DOHH2 (cell line): ENCODE data around the gene HTR2A.

Source experiments
- H3F3A ChIP-seq: fragments of 200-600 bp; sonication (generic), shearing (Covaris generic); 2 replicates; pipeline ENCODE4 v1.6.0; 2016; ENCODE audit warnings: antibody characterized with exemption, mild to moderate bottlenecking; ENCODE audit not compliant: control insufficient read depth, insufficient read depth
- H3K27ac ChIP-seq: fragments of 200-600 bp; sonication (generic); 2 replicates; pipeline ENCODE4 v1.5.1; 2014; ENCODE audit warnings: low read depth, mild to moderate bottlenecking, low read length, moderate library complexity
- H3K27me3 ChIP-seq: fragments of 200-600 bp; sonication (generic); 2 replicates; pipeline ENCODE4 v1.6.1; 2014; ENCODE audit warnings: mild to moderate bottlenecking, low read length, mixed read lengths; ENCODE audit not compliant: control insufficient read depth
- H3K36me3 ChIP-seq: fragments of 200-600 bp; sonication (generic); 2 replicates; pipeline ENCODE4 v1.6.1; 2014; ENCODE audit warnings: mild to moderate bottlenecking, low read length, moderate library complexity, mixed read lengths; ENCODE audit not compliant: control insufficient read depth
- H3K4me1 ChIP-seq: fragments of 200-600 bp; sonication (generic); 2 replicates; pipeline ENCODE4 v1.6.1; 2014; ENCODE audit warnings: mild to moderate bottlenecking, low read length, mixed read lengths; ENCODE audit not compliant: control insufficient read depth
- H3K4me2 ChIP-seq: fragments of 200-600 bp; sonication (generic); 2 replicates; pipeline ENCODE4 v1.6.0; 2014; ENCODE audit warnings: mild to moderate bottlenecking, low read length, moderate library complexity
- H3K4me3 ChIP-seq: fragments of 200-600 bp; sonication (generic); 2 replicates; pipeline ENCODE4 v1.5.1; 2014; ENCODE audit warnings: mild to moderate bottlenecking, low read length, mixed read lengths
- H3K79me2 ChIP-seq: fragments of 200-600 bp; sonication (generic); 2 replicates; pipeline ENCODE4 v1.6.1; 2014; ENCODE audit warnings: mild to moderate bottlenecking, low read length, mixed read lengths; ENCODE audit not compliant: control insufficient read depth
- H3K9me2 ChIP-seq: fragments of 200-600 bp; sonication (generic); replicated peaks from 2 replicates; pipeline ENCODE4 v1.6.1; 2014; ENCODE audit warnings: mild to moderate bottlenecking, low read length, mixed read lengths; ENCODE audit not compliant: control insufficient read depth
- H3K9me3 ChIP-seq: fragments of 200-600 bp; sonication (generic); 2 replicates; pipeline ENCODE4 v1.6.1; 2014; ENCODE audit warnings: antibody characterized with exemption, low read length, mixed read lengths; ENCODE audit not compliant: control insufficient read depth, insufficient read depth
- H4K20me1 ChIP-seq: fragments of 200-600 bp; sonication (generic); 2 replicates; pipeline ENCODE4 v1.6.0; 2014; ENCODE audit warnings: low read depth, mild to moderate bottlenecking, antibody characterized with exemption, low read length, moderate library complexity; ENCODE audit not compliant: control insufficient read depth, insufficient read depth
- EZH2phosphoT487 ChIP-seq: fragments of 200-600 bp; sonication (generic); IDR thresholded peaks from 2 replicates; pipeline ENCODE4 v1.6.1; 2017; ENCODE audit warnings: borderline replicate concordance, mild to moderate bottlenecking, antibody characterized with exemption, low read length, moderate library complexity, mixed read lengths
- TF ChIP-seq, protein P1 (sequence below): fragments of 200-600 bp; sonication (generic); IDR thresholded peaks from one replicate; pipeline ENCODE4 v1.5.1; 2014; ENCODE audit warnings: antibody characterized with exemption, mild to moderate bottlenecking, low read depth, low read length; ENCODE audit not compliant: poor library complexity, severe bottlenecking

The HTR2A gene

DNA sequence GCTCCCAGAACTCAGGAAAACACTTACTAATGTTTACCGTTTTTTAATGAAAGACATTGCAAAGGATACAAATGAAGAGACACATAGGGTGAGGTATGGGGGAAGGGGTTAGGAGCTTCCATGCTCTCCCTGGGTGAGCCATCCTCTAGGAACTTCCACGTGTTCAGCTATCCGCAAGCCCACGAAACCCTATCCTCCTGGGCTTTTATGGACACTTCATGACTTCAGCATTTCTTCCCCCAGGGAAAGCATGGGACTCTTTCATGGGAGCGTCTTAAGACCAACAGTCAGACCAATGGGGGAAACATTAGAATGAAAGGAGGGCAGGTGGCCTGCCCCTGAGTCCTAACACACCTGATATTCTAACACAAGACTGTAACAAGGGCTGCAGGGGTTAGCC, 93.3 kb downstream of the HTR2A start:
- TF ChIP-seq, protein P1, sequence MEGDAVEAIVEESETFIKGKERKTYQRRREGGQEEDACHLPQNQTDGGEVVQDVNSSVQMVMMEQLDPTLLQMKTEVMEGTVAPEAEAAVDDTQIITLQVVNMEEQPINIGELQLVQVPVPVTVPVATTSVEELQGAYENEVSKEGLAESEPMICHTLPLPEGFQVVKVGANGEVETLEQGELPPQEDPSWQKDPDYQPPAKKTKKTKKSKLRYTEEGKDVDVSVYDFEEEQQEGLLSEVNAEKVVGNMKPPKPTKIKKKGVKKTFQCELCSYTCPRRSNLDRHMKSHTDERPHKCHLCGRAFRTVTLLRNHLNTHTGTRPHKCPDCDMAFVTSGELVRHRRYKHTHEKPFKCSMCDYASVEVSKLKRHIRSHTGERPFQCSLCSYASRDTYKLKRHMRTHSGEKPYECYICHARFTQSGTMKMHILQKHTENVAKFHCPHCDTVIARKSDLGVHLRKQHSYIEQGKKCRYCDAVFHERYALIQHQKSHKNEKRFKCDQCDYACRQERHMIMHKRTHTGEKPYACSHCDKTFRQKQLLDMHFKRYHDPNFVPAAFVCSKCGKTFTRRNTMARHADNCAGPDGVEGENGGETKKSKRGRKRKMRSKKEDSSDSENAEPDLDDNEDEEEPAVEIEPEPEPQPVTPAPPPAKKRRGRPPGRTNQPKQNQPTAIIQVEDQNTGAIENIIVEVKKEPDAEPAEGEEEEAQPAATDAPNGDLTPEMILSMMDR, result no peak
- TF ChIP-seq EZH2phosphoT487, result no peak
- Histone ChIP-seq H4K20me1 (no peaks in the 10 kb centered on the region), H3K27me3 (peaks cover 2% of the 10 kb centered on the region; the same call in 1 of the 2 replicates), H3K4me3 (no peak overlapping the region), H3K27ac (no peak overlapping the region), H3F3A (no peaks in the 10 kb centered on the region), H3K4me1 (no peaks in the 10 kb centered on the region), H3K36me3 (no peaks in the 10 kb centered on the region), H3K79me2 (no peaks in the 10 kb centered on the region), H3K9me3 (no peaks in the 10 kb centered on the region), H3K4me2 (no peak overlapping the region), H3K9me2 (no peaks in the 10 kb centered on the region)

DNA sequence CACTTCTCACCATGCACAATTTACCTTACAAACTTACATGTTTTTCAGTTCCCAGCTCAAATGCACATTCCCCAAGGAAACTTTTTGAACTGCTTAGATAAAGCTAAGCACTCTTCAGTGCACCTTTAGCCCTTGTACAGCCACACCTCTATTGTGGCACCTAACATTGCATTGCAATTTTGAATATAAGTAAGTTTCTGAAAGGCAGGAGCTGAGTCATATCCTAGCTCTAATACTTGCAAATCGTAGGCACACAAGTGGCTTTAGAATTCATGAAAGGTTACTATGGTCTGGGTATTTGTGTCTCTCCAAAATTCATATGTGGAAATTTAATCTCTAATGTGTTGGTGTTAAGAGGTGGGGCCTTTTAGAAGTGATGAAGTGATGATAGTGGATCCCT, 95.0 kb downstream of the HTR2A start:
- peaks cover 10% of the 10 kb centered on the region for H3K4me1 ChIP-seq
- H4K20me1 ChIP-seq, result no peaks in the 10 kb centered on the region
- no peak overlapping the region for H3K4me2 ChIP-seq
- H3K27me3 ChIP-seq, result peaks cover 2% of the 10 kb centered on the region; the same call in 1 of the 2 replicates
- no peaks in the 10 kb centered on the region for H3F3A ChIP-seq
- peaks cover under 1% of the 10 kb centered on the region for H3K36me3 ChIP-seq
- TF ChIP-seq, protein P1, result no peak
- TF ChIP-seq EZH2phosphoT487, result no peak
- no peak overlapping the region for H3K4me3 ChIP-seq
- H3K27ac ChIP-seq, result no peak overlapping the region
- H3K79me2 ChIP-seq, result peaks cover 3% of the 10 kb centered on the region
- H3K9me3 ChIP-seq, result no peaks in the 10 kb centered on the region
- no peaks in the 10 kb centered on the region for H3K9me2 ChIP-seq

DNA sequence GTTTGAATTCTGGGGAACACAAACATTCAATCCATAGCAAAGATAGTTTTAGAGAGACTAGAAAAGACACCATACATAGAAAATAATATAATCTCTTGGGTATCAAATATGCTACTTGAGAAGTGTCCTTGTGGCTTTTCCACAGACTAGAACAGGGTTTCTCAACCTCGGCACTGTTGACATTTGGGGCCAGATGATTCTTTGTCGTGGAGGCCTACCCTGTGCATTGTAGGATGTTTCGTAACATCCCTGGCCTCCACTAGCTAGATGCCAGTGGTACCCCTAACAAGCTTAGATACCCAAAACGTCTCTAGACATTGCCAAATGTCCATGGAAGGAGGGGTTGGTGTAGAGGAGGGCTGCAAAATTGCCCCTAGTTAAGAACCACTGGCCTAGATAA, 97.7 kb downstream of the HTR2A start:
- H3K36me3 ChIP-seq, result peaks cover 17% of the 10 kb centered on the region
- H3K79me2 ChIP-seq, result peaks cover 31% of the 10 kb centered on the region
- no peak for TF ChIP-seq EZH2phosphoT487
- TF ChIP-seq, protein P1, result no peak
- no peak overlapping the region for H3K27ac ChIP-seq
- H3K9me3 ChIP-seq, result no peaks in the 10 kb centered on the region
- H3F3A ChIP-seq, result no peaks in the 10 kb centered on the region; the same call in 1 of the 2 replicates
- H3K4me2 ChIP-seq, result no peak overlapping the region
- no peaks in the 10 kb centered on the region for H3K9me2 ChIP-seq
- H4K20me1 ChIP-seq, result no peaks in the 10 kb centered on the region
- H3K4me1 ChIP-seq, result peaks cover 27% of the 10 kb centered on the region
- no peak overlapping the region for H3K4me3 ChIP-seq
- peaks cover 2% of the 10 kb centered on the region; the same call in 1 of the 2 replicates for H3K27me3 ChIP-seq
